Activated CD4-positive, alpha-beta T cell treated with anti-CD3 and anti-CD28 coated beads, Interleukin-2, amount 10 ng/mL, durations not matched to agents 7 days and 5 days (primary cell): ENCODE results near the gene EIF5. TPM values are rescaled to one million over a fixed set of nuclear protein-coding genes. Genes with fewer than 3 reads are reported as not detected.

Experiments used
- CTCF ChIA-PET: fragments of 350-600 bp; sonication (Branson Sonifier 250); formaldehyde crosslinking; loops from one replicate; lab custom pipeline; 2021; ENCODE audit warnings: antibody characterized with exemption; lab: Charles Lee
- POLR2A ChIA-PET: fragments of 350-600 bp; sonication (Branson Sonifier 250); formaldehyde crosslinking; loops from one replicate; lab custom pipeline; 2021; ENCODE audit warnings: antibody characterized with exemption; lab: Charles Lee
- DNase-seq: peaks from one replicate; pipeline ENCODE4 v3.0.0-alpha.2; 2020
- H3K27ac Mint-ChIP-seq: one replicate; pipeline ENCODE4 v1.8.0; 2021; ENCODE audit warnings: mild to moderate bottlenecking, moderate library complexity, mixed read lengths
- H3K27me3 Mint-ChIP-seq: one replicate; pipeline ENCODE4 v1.8.0; 2021; ENCODE audit warnings: mixed read lengths
- H3K36me3 Mint-ChIP-seq: one replicate; pipeline ENCODE4 v1.8.0; 2021; ENCODE audit warnings: low read depth, mixed read lengths
- H3K4me1 Mint-ChIP-seq: one replicate; pipeline ENCODE4 v1.8.0; 2021; ENCODE audit warnings: mixed read lengths
- H3K4me3 Mint-ChIP-seq: one replicate; pipeline ENCODE4 v1.8.0; 2021; ENCODE audit warnings: mild to moderate bottlenecking, moderate library complexity, mixed read lengths
- H3K9me3 Mint-ChIP-seq: one replicate; pipeline ENCODE4 v1.8.0; 2021; ENCODE audit warnings: mixed read lengths
- total RNA-seq, 2 experiments: library from RNA; stranded (reverse); gene quantifications; one replicate each; pipeline ENCODE4 v1.2.3, GENCODE V29; 2021

EIF5 gene
- total RNA-seq, 2 experiments from 2014 or later, result 176 to 179 TPM

- H3K27me3 Mint-ChIP-seq, result peaks cover 5% of the 10 kb centered on the region
- no peak overlapping the region for H3K4me3 Mint-ChIP-seq
- POLR2A ChIA-PET, result no interaction called here
- no peak overlapping the region for H3K27ac Mint-ChIP-seq
- CTCF ChIA-PET, result no interaction called here
- H3K36me3 Mint-ChIP-seq, result no peaks in the 10 kb centered on the region
- H3K9me3 Mint-ChIP-seq, result no peaks in the 10 kb centered on the region
- peaks cover 1% of the 10 kb centered on the region for H3K4me1 Mint-ChIP-seq
- no peak for DNase-seq
Measured at GRCh38 chr14:103313704-103314103, 20.3 kb upstream of the EIF5 start.

DNA sequence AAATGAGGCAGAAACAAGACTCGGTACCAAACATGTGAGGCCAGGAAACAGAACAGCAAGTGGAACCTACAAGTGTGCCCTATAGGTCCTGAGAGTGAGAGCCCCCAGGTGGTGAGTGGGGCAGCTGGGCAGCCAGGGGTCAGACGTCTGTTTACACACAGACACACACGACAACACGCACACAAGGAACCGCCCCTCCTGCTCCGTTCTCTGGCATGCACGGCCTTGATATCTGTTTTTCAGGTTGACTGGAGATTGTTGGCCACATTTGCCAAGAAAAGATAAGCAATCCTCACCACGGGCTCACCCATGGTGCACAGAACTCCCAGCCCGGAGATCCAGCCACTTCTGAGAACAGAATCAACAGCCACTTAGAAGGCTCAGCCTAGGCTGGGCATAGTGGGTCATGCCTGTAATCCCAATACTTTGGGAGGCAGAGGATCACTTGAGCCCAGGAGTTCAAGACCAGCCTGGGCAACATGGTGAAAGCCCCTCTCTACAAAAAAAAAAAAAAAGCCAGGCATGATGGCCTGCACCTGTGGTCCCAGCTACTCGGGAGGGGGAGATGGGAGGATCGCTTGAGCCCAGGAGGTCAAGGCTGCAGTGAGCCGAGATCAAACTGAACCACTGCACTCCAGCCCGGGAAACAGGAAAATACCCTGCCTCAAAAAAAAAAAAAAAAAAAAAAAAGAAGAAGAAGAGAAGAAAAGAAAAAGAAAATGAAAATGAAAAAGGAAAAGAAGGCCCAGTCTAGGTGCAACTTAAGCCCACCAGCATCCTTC, 19.4 kb upstream of the EIF5 start:
- Mint-ChIP-seq H3K36me3 (no peaks in the 10 kb centered on the region), H3K27ac (no peak overlapping the region), H3K27me3 (peaks cover 10% of the 10 kb centered on the region), H3K4me1 (peaks cover 1% of the 10 kb centered on the region), H3K4me3 (no peak overlapping the region), H3K9me3 (no peaks in the 10 kb centered on the region)
- CTCF ChIA-PET, result no interaction called here
- POLR2A ChIA-PET, result no interaction called here
- DNase-seq, result no peak

GRCh38 chr14:103315351-103315911, 18.6 kb upstream of the EIF5 start:
- ChIA-PET CTCF (no interaction called here), POLR2A (no interaction called here)
- H3K9me3 Mint-ChIP-seq, result no peaks in the 10 kb centered on the region

GRCh38 chr14:103315941-103316340, 18.1 kb upstream of the EIF5 start:
- ChIA-PET CTCF (no interaction called here), POLR2A (no interaction called here)
- Mint-ChIP-seq H3K36me3 (no peaks in the 10 kb centered on the region), H3K9me3 (no peaks in the 10 kb centered on the region), H3K4me3 (no peak overlapping the region), H3K27ac (no peak overlapping the region), H3K27me3 (peaks cover 10% of the 10 kb centered on the region), H3K4me1 (peaks cover 1% of the 10 kb centered on the region)
- DNase-seq, result no peak

More at GRCh38 chr14:103315351-103315911, 18.6 kb upstream of the EIF5 start:
- Mint-ChIP-seq H3K27ac (no peak overlapping the region), H3K36me3 (no peaks in the 10 kb centered on the region), H3K4me3 (no peak overlapping the region), H3K4me1 (peaks cover 1% of the 10 kb centered on the region), H3K27me3 (peaks cover 10% of the 10 kb centered on the region)
- no peak for DNase-seq

DNA sequence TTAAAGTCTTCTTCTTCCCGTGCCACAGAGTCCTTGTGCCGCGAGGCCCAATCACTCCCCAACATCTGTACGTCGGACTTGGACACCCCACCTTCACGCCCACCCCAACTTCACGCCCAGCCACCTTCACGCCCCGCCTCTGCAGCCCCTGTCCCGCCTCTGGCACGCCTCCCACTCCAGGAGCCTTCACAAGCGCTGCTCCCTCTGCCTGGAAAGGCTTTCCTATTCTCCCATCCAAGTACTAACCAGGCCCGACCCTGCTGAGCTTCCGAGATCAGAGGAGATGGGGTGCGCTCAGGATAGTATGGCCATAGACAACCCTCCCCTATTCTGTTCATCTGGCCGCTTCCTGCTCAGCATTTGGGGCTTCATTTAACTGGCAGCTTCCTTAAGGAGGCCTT, 17.3 kb upstream of the EIF5 start:
- POLR2A ChIA-PET, result no interaction called here
- H3K27ac Mint-ChIP-seq, result no peak overlapping the region
- H3K4me1 Mint-ChIP-seq, result peaks cover 1% of the 10 kb centered on the region
- CTCF ChIA-PET, result no interaction called here
- H3K9me3 Mint-ChIP-seq, result no peaks in the 10 kb centered on the region
- H3K4me3 Mint-ChIP-seq, result no peak overlapping the region
- no peak for DNase-seq
- peaks cover 10% of the 10 kb centered on the region for H3K27me3 Mint-ChIP-seq
- H3K36me3 Mint-ChIP-seq, result no peaks in the 10 kb centered on the region

DNA sequence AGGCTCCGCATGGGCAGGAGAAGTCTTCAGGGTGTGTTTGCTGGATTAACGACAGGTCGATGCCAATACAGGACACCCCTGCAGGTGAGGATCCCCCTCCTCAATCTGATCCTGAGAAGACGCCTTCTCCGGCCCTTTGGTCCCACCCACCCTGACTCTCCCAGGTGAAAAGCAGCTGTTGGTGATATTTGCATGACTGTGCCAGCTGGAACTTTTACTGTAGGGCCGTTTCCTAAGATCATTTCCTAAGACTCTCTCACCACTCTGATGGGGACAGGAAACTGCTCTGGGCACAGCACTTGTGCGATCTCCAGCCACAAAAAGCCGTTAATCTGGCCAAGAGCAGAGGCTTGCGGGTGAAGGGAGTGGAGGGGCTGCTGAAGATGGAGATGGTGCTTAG, 16.8 kb upstream of the EIF5 start:
- peaks cover 1% of the 10 kb centered on the region for H3K4me1 Mint-ChIP-seq
- ChIA-PET POLR2A (no interaction called here), CTCF (no interaction called here)
- H3K36me3 Mint-ChIP-seq, result no peaks in the 10 kb centered on the region
- H3K27me3 Mint-ChIP-seq, result peaks cover 10% of the 10 kb centered on the region
- DNase-seq, result no peak
- H3K9me3 Mint-ChIP-seq, result no peaks in the 10 kb centered on the region
- no peak overlapping the region for H3K27ac Mint-ChIP-seq
- no peak overlapping the region for H3K4me3 Mint-ChIP-seq

- Mint-ChIP-seq H3K4me3 (no peak overlapping the region), H3K36me3 (no peaks in the 10 kb centered on the region), H3K4me1 (peaks cover 1% of the 10 kb centered on the region), H3K9me3 (no peaks in the 10 kb centered on the region), H3K27me3 (peaks cover 14% of the 10 kb centered on the region), H3K27ac (no peak overlapping the region)
- no peak for DNase-seq
- ChIA-PET CTCF (no interaction called here), POLR2A (no interaction called here)
Measured at GRCh38 chr14:103317976-103318580, 16.0 kb upstream of the EIF5 start.

DNA sequence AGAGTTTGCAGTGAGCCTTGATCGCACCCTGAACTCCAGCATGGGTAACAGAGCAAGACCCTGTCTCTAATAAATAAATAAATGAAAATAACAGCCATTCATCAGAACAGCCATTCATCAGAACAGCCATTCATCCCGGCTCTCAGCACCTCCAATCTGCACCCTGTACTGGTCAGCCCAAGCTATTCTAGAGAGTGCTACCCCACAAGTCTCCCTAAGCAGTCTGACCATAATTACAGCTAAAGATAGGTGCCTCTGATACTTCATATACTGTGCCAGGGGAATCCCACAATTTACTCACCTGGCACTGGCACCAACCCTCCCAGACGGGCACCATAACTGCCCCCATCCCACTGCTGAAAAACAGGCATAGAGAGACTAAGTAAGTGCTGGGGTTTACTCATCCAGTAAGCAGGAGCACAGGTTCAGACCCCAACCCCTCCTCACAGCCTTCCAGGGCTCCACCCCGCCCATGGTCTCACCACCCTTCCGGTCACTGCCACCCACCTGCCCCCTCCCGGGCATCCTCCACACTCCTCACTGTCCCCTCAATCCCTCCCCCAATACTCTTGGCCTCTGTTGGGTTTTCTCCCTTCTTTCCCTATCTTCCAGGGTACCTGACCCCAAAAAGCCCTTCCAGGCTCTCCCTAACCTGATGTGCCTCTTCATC, 15.2 kb upstream of the EIF5 start:
- CTCF ChIA-PET, result no interaction called here
- Mint-ChIP-seq H3K27me3 (peaks cover 14% of the 10 kb centered on the region), H3K36me3 (no peaks in the 10 kb centered on the region), H3K4me1 (peaks cover 1% of the 10 kb centered on the region), H3K4me3 (no peak overlapping the region), H3K27ac (no peak overlapping the region), H3K9me3 (no peaks in the 10 kb centered on the region)
- POLR2A ChIA-PET, result no interaction called here
- DNase-seq, result no peak

- DNase-seq, result no peak
- Mint-ChIP-seq H3K4me1 (peaks cover 1% of the 10 kb centered on the region), H3K27ac (no peak overlapping the region), H3K9me3 (no peaks in the 10 kb centered on the region), H3K4me3 (no peak overlapping the region), H3K36me3 (no peaks in the 10 kb centered on the region), H3K27me3 (peaks cover 14% of the 10 kb centered on the region)
- ChIA-PET POLR2A (no interaction called here), CTCF (interaction anchor here (0.7 kb wide), 1 partner anchor 83 kb away, joined by 3 read pairs; no protein-coding TSS in a partner anchor)
Measured at GRCh38 chr14:103319422-103319821, 14.6 kb upstream of the EIF5 start.

- H3K36me3 Mint-ChIP-seq, result no peaks in the 10 kb centered on the region
- CTCF ChIA-PET, result no interaction called here
Measured at GRCh38 chr14:103326078-103326477, 8.0 kb upstream of the EIF5 start.

GRCh38 chr14:103328941-103329340, 5.1 kb upstream of the EIF5 start:
- ChIA-PET CTCF (no interaction called here), POLR2A (no interaction called here)
- no peak overlapping the region for H3K4me3 Mint-ChIP-seq
- no peak for DNase-seq
- H3K27ac Mint-ChIP-seq, result no peak overlapping the region
- H3K27me3 Mint-ChIP-seq, result no peaks in the 10 kb centered on the region
- H3K9me3 Mint-ChIP-seq, result no peaks in the 10 kb centered on the region
- H3K4me1 Mint-ChIP-seq, result peaks cover 12% of the 10 kb centered on the region
- peaks cover under 1% of the 10 kb centered on the region for H3K36me3 Mint-ChIP-seq

More at GRCh38 chr14:103326078-103326477, 8.0 kb upstream of the EIF5 start:
- POLR2A ChIA-PET, result no interaction called here
- H3K4me1 Mint-ChIP-seq, result no peaks in the 10 kb centered on the region
- no peak overlapping the region for H3K4me3 Mint-ChIP-seq
- H3K9me3 Mint-ChIP-seq, result no peaks in the 10 kb centered on the region
- H3K27ac Mint-ChIP-seq, result no peak overlapping the region
- DNase-seq, result no peak
- H3K27me3 Mint-ChIP-seq, result peaks cover 3% of the 10 kb centered on the region

GRCh38 chr14:103329401-103330347, 4.4 kb upstream of the EIF5 start:
- Mint-ChIP-seq H3K9me3 (no peaks in the 10 kb centered on the region), H3K27ac (no peak overlapping the region), H3K27me3 (no peaks in the 10 kb centered on the region), H3K36me3 (peaks cover 2% of the 10 kb centered on the region), H3K4me1 (peaks cover 12% of the 10 kb centered on the region), H3K4me3 (no peak overlapping the region)
- CTCF ChIA-PET, result interaction anchor here (0.6 kb wide), 1 partner anchor 32 kb away, joined by 3 read pairs; no protein-coding TSS in a partner anchor
- DNase-seq, result no peak
- POLR2A ChIA-PET, result no interaction called here
